ENCODE results near the gene HVCN1. TPM values are rescaled to one million over a fixed set of nuclear protein-coding genes. Genes with fewer than 3 reads are reported as not detected.

Gene HVCN1
- total RNA-seq, 1 experiment from 2014 or later, result 2.2 TPM

- no TSS peak for BruUV-seq (replicated peaks)
- H3K79me2 ChIP-seq (ENCODE audit: low read length), result no peaks in the 10 kb centered on the region
- intact Hi-C loops (cut with micrococcal nuclease), result loop anchor here (1.0 to 2.0 kb wide), 2 partner anchors 122 to 184 kb away; no protein-coding TSS in a partner anchor
- H3K9me3 ChIP-seq (ENCODE audit: low read length), result no peaks in the 10 kb centered on the region
- H3K36me3 ChIP-seq (ENCODE audit: low read depth, low read length), result no peaks in the 10 kb centered on the region
- H3K4me3 ChIP-seq (ENCODE audit: low read length), result peak overlapping the region; percentile 7; the same call in 1 of the 2 replicates
- DNase-seq (peak; percentile 68), ATAC-seq (peak; percentile 86)
- no peaks in the 10 kb centered on the region for H3F3A ChIP-seq (ENCODE audit: low read length, unreplicated experiment)
- H3K27ac ChIP-seq (ENCODE audit: low read length), result no peak overlapping the region
- peak overlapping the region; percentile 12 for H2AFZ ChIP-seq (ENCODE audit: low read length)
- H3K9ac ChIP-seq (ENCODE audit: low read length), result no peak overlapping the region
- ChIA-PET POLR2A (ENCODE audit: unreplicated experiment) (interaction anchor here (0.5 kb wide), 1 partner anchor 418 kb away, joined by 3 read pairs; no protein-coding TSS in a partner anchor), CTCF (interaction anchor here (0.6 to 1.3 kb wide), 9 partner anchors 26 to 1331 kb away, joined by 3 to 17 read pairs (median 4); partner anchors contain the start of genes ARPC3 and CCDC63)
- no peaks in the 10 kb centered on the region for H3K27me3 ChIP-seq (ENCODE audit: low read length)
- no peaks in the 10 kb centered on the region for H3K9me2 ChIP-seq (replicated peaks; ENCODE audit: low read length)
- H3K4me2 ChIP-seq (ENCODE audit: low read length), result peak overlapping the region; percentile 21
- 0 out of 2 replicates have a peak, but pooled peaks cover 3% of the 10 kb centered on the region for H3K4me1 ChIP-seq (ENCODE audit: insufficient read depth, low read length)
- no peaks in the 10 kb centered on the region for H4K20me1 ChIP-seq (ENCODE audit: low read length)
- no peak for TF ChIP-seq EZH2phosphoT487 (IDR thresholded peaks at IDR 0.05; ENCODE audit: borderline replicate concordance, low read length)
- TF ChIP-seq, protein P1, sequence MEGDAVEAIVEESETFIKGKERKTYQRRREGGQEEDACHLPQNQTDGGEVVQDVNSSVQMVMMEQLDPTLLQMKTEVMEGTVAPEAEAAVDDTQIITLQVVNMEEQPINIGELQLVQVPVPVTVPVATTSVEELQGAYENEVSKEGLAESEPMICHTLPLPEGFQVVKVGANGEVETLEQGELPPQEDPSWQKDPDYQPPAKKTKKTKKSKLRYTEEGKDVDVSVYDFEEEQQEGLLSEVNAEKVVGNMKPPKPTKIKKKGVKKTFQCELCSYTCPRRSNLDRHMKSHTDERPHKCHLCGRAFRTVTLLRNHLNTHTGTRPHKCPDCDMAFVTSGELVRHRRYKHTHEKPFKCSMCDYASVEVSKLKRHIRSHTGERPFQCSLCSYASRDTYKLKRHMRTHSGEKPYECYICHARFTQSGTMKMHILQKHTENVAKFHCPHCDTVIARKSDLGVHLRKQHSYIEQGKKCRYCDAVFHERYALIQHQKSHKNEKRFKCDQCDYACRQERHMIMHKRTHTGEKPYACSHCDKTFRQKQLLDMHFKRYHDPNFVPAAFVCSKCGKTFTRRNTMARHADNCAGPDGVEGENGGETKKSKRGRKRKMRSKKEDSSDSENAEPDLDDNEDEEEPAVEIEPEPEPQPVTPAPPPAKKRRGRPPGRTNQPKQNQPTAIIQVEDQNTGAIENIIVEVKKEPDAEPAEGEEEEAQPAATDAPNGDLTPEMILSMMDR (conservative IDR thresholded peaks at IDR 0.05; ENCODE audit: low read depth, low read length), result peak; percentile 82
These were observed 15.8 kb upstream of the HVCN1 start for GRCh38 chr12:110704750-110705149.

DNA sequence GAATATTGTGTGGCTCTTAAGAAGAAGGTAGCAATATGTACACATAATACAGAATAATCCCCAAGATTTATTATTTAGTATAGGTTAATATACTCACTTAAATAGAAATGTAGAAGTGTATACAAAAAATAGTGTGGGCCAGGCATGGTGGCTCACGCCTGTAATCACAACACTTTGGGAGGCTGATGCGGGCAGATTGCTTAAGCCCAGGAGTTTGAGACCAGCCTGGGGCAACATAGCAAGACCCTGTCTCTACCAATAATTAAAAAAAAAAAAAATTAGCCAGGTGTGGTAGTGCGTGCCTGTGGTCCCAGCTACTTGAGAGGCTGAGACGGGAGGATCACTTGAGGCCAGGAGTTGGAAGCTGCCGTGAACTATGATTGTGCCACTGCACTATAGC is 15.3 kb upstream of the HVCN1 start:
- no peak overlapping the region for H3K4me3 ChIP-seq (ENCODE audit: low read length)
- no peaks in the 10 kb centered on the region for H3K27me3 ChIP-seq (ENCODE audit: low read length)
- H4K20me1 ChIP-seq (ENCODE audit: low read length), result no peaks in the 10 kb centered on the region
- CTCF ChIA-PET, result interaction anchor here (0.6 to 1.3 kb wide), 7 partner anchors 29 to 1332 kb away, joined by 3 to 17 read pairs (median 5); partner anchors contain the start of genes ARPC3 and CCDC63
- no peak for ATAC-seq
- TF ChIP-seq EZH2phosphoT487 (IDR thresholded peaks at IDR 0.05; ENCODE audit: borderline replicate concordance, low read length) (no peak), EZH2 (IDR thresholded peaks at IDR 0.05; ENCODE audit: low read length, unreplicated experiment) (no peak)
- TF ChIP-seq, protein P1 (conservative IDR thresholded peaks at IDR 0.05; ENCODE audit: low read depth, low read length), result no peak
- no peaks in the 10 kb centered on the region for H3K9me3 ChIP-seq (ENCODE audit: low read length)
- DNase-seq, result no peak
- H3K4me1 ChIP-seq (ENCODE audit: insufficient read depth, low read length), result 0 out of 2 replicates have a peak, but pooled peaks cover 3% of the 10 kb centered on the region
- POLR2A ChIA-PET (ENCODE audit: unreplicated experiment), result interaction anchor here (0.7 kb wide), 1 partner anchor 130 kb away, joined by 27 read pairs; no protein-coding TSS in a partner anchor
- no TSS peak for BruUV-seq (replicated peaks)
- H3K79me2 ChIP-seq (ENCODE audit: low read length), result no peaks in the 10 kb centered on the region
- H3F3A ChIP-seq (ENCODE audit: low read length, unreplicated experiment), result no peaks in the 10 kb centered on the region
- H2AFZ ChIP-seq (ENCODE audit: low read length), result no peak overlapping the region
- intact Hi-C loops (cut with micrococcal nuclease), result loop anchor here (2.0 kb wide), 1 partner anchor 185 kb away; no protein-coding TSS in a partner anchor
- no peak overlapping the region for H3K9ac ChIP-seq (ENCODE audit: low read length)
- no peak overlapping the region for H3K27ac ChIP-seq (ENCODE audit: low read length)
- no peaks in the 10 kb centered on the region for H3K9me2 ChIP-seq (replicated peaks; ENCODE audit: low read length)
- H3K4me2 ChIP-seq (ENCODE audit: low read length), result no peak overlapping the region
- H3K36me3 ChIP-seq (ENCODE audit: low read depth, low read length), result no peaks in the 10 kb centered on the region

GRCh38 chr12:110702081-110702480 is 13.2 kb upstream of the HVCN1 start:
- H3K79me2 ChIP-seq (ENCODE audit: low read length), result no peaks in the 10 kb centered on the region

More at GRCh38 chr12:110702081-110702480, 13.2 kb upstream of the HVCN1 start:
- POLR2A ChIA-PET (ENCODE audit: unreplicated experiment), result no interaction called here
- Histone ChIP-seq H2AFZ (ENCODE audit: low read length) (no peak overlapping the region), H3K27ac (ENCODE audit: low read length) (no peak overlapping the region), H3K9me2 (replicated peaks; ENCODE audit: low read length) (no peaks in the 10 kb centered on the region), H3K4me2 (ENCODE audit: low read length) (no peak overlapping the region), H3K36me3 (ENCODE audit: low read depth, low read length) (no peaks in the 10 kb centered on the region), H3K9me3 (ENCODE audit: low read length) (no peaks in the 10 kb centered on the region), H3K4me1 (ENCODE audit: insufficient read depth, low read length) (0 out of 2 replicates have a peak, but pooled peaks cover 9% of the 10 kb centered on the region), H3F3A (ENCODE audit: low read length, unreplicated experiment) (no peaks in the 10 kb centered on the region), H3K4me3 (ENCODE audit: low read length) (no peak overlapping the region), H3K27me3 (ENCODE audit: low read length) (no peaks in the 10 kb centered on the region), H4K20me1 (ENCODE audit: low read length) (no peaks in the 10 kb centered on the region), H3K9ac (ENCODE audit: low read length) (no peak overlapping the region)
- ATAC-seq (no peak), DNase-seq (no peak)
- CTCF ChIA-PET, result no interaction called here
- no TSS peak for BruUV-seq (replicated peaks)
- intact Hi-C loops (cut with micrococcal nuclease), result no loop called here
- TF ChIP-seq EZH2 (IDR thresholded peaks at IDR 0.05; ENCODE audit: low read length, unreplicated experiment), result no peak
